Measurements from ENCODE around the gene CSNK1D.

Gene CSNK1D

GRCh38 chr17:82296511-82297279 is 23.2 kb upstream of the CSNK1D start:
- no peak for DNase-seq (ENCODE audit: low read depth)
- H3K4me3 ChIP-seq (ENCODE audit: low read length), result no peak overlapping the region

GRCh38 chr17:82295472-82295814 is 21.9 kb upstream of the CSNK1D start:
- TF ChIP-seq, protein P1, sequence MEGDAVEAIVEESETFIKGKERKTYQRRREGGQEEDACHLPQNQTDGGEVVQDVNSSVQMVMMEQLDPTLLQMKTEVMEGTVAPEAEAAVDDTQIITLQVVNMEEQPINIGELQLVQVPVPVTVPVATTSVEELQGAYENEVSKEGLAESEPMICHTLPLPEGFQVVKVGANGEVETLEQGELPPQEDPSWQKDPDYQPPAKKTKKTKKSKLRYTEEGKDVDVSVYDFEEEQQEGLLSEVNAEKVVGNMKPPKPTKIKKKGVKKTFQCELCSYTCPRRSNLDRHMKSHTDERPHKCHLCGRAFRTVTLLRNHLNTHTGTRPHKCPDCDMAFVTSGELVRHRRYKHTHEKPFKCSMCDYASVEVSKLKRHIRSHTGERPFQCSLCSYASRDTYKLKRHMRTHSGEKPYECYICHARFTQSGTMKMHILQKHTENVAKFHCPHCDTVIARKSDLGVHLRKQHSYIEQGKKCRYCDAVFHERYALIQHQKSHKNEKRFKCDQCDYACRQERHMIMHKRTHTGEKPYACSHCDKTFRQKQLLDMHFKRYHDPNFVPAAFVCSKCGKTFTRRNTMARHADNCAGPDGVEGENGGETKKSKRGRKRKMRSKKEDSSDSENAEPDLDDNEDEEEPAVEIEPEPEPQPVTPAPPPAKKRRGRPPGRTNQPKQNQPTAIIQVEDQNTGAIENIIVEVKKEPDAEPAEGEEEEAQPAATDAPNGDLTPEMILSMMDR (conservative IDR thresholded peaks at IDR 0.05; ENCODE audit: low read length), result no peak
- no peak for DNase-seq (ENCODE audit: low read depth)
- no peak overlapping the region for H3K4me3 ChIP-seq (ENCODE audit: low read length)

More at GRCh38 chr17:82296511-82297279, 23.2 kb upstream of the CSNK1D start:
- TF ChIP-seq, protein P1 (conservative IDR thresholded peaks at IDR 0.05; ENCODE audit: low read length), result no peak

GRCh38 chr17:82294064-82294773 is 20.7 kb upstream of the CSNK1D start:
- DNase-seq (ENCODE audit: low read depth), result no peak
- peak overlapping the region; percentile 57 for H3K4me3 ChIP-seq (ENCODE audit: low read length)
- TF ChIP-seq, protein P1 (conservative IDR thresholded peaks at IDR 0.05; ENCODE audit: low read length), result no peak

DNA sequence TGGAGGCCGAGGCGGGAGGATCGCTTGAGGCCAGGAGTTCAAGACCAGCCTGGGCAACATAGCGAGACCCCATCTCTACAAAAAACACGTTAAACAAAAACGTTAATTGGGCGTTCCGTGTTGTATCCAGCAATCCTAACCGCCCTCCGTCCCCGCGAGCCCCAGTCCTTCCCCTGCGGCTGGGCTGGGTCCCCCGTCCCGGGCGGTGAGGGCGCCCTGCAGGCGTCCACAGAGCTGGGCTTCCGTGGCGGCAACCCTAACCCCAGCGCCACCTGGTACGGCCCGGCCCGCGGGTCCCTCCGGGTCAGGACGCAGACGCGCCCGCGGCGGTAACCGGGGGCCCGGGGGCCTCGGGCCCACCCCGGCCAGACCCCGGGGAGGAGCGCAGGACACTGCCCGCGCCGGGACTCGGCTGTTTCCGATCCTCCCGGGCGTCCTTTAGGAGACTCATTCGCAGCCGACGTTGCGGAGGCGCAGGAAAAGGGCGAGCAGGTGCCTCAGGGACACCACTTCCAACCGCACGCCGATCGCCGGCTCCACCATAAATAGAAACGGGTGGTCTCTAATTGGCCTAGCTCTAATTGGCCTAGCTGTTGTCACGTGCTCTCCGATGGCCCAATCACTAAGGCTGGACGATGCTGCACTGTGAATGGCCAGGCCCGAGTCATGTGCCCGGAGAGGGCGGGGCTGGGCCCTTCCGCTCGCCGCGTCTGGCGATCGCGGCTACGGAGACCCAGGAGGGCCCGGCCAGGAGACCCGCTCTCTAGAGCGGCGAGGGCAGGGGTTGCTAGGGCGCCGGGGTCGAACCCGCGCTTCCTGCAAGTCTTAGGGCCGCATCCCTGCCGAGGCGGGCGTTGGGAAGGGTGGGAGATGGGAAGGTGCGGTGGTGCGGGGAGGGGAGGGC is 19.0 kb upstream of the CSNK1D start:
- DNase-seq (ENCODE audit: low read depth), result peak; percentile 97
- TF ChIP-seq, protein P1 (conservative IDR thresholded peaks at IDR 0.05; ENCODE audit: low read length), result no peak
- H3K4me3 ChIP-seq (ENCODE audit: low read length), result peak overlapping the region; percentile 81

DNA sequence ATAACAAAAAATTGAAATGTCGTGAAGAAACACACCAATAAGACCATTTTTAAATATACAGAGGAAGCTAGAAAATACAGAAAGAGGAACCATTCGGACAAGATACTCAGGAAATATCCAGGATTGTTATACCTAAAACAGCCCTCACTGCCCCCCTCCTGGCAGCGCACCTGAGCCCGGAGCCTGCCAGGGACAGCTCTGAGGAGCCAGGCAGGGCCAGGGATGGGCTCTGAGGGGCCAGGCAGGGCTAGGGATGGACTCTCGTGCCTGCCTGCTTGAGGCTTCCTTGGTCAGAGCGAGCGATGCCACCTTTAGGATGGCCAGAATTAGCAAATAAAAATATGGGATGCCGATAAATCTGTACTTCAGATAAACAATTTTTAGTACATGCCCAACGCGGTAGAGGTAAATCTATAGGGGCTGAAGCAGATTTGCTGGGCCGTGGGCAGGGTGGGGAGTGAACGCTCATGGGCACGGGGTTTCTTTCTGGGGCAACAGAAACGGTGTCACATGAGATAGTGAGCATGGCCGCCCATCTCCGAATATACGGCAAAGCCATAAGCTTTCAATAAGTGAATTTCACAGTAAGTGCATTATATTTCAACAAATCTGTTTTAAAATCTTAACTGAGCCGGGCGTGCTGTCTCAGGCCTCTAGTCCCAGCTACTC is 18.2 kb upstream of the CSNK1D start:
- peak overlapping the region; percentile 74 for H3K4me3 ChIP-seq (ENCODE audit: low read length)
- TF ChIP-seq, protein P1 (conservative IDR thresholded peaks at IDR 0.05; ENCODE audit: low read length), result no peak
- no peak for DNase-seq (ENCODE audit: low read depth)

GRCh38 chr17:82287868-82288801 is 14.6 kb upstream of the CSNK1D start:
- H3K4me3 ChIP-seq (ENCODE audit: low read length), result no peak overlapping the region
- TF ChIP-seq, protein P1 (conservative IDR thresholded peaks at IDR 0.05; ENCODE audit: low read length), result no peak
- peak; percentile 80 for DNase-seq (ENCODE audit: low read depth)

All from AG10803 (cell line).